GM21825 (cell line): Measurements from ENCODE around the gene BRINP3.
"Not testable (repeated sequence)": the region's sequence is repeated elsewhere in the genome, so short reads cannot be mapped to it uniquely, and the experiment has no call there.

Experiments
- ATAC-seq: cut with Tn5 transposase; IDR thresholded peaks from one replicate; pipeline ENCODE4 v1.9.1; 2021; ENCODE audit warnings: mild to moderate bottlenecking, moderate library complexity; ENCODE audit not compliant: unreplicated experiment

The BRINP3 gene

DNA sequence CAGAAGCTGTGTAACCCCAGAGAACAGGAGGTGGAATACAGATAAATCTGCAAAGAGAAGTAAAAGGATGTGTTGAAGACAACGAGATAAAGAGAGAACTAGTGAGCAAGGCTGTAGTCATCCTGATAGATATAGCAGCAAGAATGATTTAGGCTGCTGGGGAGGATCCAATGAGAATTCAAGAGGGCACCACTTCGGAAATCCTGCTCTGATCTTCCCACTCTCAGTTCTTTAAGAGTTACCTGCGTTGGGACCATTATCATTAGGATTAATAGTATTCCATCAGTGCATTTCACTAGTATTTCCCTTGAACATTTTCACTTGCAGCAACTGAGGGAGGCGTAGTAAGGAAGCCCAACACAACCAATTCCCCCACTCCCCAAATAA, at the start of gene BRINP3:
Gene BRINP3 (minus strand): TSS at position 103 of the 387 bp plus-strand sequence.
- ATAC-seq = no peak

DNA sequence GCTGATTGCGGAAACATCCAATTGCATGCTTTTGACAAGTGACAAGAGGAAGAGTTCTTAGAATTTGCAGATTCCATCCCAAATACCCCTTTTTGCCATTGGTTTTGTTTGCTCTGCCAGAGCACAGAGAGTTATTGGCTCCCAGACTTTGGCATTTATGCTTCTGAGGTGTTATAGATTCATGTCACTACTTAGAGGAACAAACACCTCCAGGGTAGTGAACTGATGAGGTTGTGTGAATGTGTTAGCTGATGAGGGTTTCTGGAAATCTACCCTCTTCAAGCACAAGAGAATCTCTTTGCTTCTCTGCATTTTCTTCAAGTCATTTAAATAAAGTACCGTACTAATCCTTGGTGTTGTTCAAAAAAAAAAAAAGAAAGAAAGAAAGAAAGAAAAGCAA, 33.9 kb upstream of the BRINP3 start:
- ATAC-seq = no peak

DNA sequence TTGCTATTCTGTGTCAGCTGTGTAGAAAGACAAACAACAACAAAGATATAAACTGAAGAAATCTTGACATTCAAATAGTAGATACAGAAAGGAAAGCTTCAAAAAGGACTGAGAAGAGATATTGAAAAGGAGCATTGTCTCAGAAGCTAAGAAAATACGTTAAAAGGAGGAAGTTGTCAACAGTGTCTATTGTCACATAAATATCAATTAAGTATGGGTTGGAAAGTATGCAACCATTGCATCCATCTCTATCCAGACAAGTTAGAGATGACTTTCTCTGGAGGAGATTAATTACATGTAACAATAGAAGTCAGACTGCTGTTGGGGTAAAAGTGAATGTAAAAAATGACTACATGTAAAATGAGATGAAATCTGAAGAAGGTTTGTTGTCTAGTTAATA, 29.7 kb upstream of the BRINP3 start:
- ATAC-seq = no peak

DNA sequence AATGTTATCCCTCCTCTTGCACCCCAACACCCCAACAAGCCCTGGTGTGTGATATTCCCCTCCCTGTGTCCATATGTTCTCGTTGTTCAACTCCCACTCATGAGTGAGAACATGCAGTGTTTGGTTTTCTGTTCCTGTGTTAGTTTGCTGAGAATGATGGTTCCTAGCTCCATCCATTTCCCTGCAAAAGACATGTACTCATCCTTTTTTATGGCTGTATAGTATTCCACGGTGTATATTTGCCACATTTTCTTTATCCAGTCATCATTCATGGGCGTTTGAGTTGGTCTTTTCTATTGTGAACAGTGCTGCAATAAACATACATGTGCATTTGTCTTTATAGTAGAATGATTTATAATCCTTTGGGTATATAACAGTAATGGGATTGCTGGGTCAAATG, 26.9 kb upstream of the BRINP3 start:
- ATAC-seq = not testable (repeated sequence)

DNA sequence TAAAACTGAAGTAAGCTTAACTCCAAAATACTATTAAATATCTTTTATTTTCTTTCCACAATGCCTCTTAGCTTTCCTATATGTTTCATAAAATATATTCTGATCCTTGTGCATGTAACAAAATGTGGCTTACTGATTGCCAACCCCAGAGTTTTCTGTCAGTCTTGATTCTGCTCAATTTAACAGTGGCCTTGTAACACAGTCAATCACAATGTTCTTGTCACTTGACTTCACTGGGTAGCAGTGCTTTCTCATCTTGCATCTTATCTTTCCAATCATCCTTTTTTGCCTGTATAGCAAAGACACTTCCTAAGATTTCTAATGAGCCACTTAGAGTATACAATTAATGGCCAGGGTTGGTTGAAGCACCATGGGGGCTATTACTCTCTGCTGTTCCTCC, 19.9 kb upstream of the BRINP3 start:
- ATAC-seq = no peak

DNA sequence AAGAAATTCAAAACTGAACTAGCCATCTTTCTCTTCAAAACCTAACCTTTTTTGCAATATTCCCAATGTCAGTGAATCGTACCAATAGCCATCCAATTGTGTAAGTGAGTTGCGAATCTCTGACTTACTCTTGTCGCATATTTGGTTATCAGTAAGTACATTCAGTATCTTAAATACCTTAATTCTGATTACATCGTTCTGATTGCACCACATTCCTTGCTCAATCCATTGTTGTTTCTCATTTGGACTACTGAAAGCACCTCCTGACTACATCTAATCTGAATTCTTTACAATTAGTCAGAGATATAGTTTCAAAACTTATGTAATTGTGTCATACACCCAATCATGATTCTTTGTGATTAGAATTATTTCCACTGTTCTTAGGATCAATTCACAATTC, 16.8 kb upstream of the BRINP3 start:
- ATAC-seq = no peak

DNA sequence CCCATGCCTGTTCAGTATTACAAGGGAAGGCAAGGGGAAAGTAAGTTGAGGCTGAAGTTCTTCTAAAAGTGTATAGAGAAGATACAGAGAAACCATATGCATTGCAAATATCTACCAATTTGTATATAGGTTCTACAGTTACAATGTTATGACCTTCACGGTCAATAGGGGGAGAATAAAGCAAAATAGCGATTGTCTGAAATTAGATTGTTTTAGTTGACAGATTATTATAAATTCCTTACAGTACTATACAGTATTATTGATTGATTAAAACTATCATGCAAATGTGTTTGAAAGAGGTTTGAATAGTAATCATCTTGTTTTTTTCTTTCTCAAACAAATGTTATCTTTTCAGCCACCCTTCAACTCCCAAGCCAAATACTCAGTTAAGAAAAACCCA, 13.7 kb upstream of the BRINP3 start:
- no peak for ATAC-seq

DNA sequence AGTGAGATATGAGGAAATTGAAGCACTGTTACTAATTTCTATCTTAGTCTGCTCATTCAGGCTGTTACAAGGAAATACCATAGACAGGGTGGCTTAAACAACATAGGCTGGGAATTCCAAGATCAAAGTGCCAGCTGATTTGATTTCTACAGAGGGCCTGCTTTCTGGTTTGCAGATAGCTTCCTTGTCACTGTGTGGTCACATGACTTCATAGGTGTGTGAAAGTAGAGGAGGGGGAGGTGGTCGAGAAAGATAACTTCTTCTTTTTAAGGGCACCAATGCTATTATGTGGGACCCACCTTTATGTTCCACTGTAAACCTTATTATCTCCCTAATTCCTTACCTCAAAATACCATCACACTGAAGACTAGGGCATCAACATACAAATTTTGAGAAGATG, 6.4 kb upstream of the BRINP3 start:
- ATAC-seq = no peak

DNA sequence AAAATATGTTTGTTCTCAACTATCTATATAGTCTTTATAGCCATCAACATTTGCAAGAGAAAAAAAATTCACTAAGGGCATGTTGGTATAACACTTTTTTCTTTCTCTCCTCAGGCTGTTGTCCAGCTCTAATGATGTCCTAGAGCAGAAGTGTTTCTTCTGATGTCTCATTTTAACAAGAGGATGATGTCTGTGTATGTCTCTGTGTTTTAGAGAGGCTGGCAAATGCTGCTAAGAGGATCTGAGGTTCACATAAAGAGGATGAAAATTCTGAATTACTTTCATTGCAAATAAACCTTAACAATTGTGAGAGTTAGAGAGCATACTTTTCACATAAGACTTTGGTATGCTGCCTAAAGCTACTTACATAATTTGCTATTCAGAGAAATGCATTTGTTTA, 2.6 kb upstream of the BRINP3 start:
- ATAC-seq = no peak

DNA sequence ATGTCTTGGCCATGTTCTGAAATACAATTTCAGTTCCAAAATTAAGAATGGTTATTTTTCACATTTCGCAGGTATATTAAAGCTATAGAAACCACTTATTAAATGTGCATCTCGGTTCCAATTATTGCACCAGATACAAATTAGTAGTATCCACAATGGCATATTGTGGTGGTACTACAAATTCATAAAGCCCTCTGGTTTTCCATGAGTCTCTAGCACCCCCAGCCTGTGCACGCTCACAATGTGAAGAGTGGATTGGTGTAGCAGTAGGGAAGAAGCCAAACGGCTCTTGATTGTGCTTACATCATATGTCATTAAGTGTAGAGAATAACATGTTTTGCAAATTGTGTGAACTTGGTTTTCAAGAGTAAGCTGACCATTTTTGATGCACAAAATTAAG, 1.9 kb upstream of the BRINP3 start:
- no peak for ATAC-seq

DNA sequence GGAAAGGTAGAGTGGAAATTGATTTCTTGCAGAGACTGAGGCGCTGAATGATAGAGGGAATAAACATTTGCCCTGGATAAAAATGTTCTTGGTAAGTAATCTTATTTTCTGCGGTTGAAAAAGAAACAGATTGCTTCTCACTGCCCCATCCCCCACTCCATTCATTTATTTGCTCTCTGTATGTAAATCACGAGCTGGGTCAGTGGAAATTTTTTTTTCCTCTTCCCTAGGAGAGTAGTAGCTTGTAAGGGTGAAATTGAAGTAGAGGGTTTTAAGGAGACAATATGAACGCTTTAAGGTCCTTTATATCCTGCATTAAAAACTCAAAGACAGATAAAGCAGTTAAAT, 1.4 kb upstream of the BRINP3 start:
- no peak for ATAC-seq

DNA sequence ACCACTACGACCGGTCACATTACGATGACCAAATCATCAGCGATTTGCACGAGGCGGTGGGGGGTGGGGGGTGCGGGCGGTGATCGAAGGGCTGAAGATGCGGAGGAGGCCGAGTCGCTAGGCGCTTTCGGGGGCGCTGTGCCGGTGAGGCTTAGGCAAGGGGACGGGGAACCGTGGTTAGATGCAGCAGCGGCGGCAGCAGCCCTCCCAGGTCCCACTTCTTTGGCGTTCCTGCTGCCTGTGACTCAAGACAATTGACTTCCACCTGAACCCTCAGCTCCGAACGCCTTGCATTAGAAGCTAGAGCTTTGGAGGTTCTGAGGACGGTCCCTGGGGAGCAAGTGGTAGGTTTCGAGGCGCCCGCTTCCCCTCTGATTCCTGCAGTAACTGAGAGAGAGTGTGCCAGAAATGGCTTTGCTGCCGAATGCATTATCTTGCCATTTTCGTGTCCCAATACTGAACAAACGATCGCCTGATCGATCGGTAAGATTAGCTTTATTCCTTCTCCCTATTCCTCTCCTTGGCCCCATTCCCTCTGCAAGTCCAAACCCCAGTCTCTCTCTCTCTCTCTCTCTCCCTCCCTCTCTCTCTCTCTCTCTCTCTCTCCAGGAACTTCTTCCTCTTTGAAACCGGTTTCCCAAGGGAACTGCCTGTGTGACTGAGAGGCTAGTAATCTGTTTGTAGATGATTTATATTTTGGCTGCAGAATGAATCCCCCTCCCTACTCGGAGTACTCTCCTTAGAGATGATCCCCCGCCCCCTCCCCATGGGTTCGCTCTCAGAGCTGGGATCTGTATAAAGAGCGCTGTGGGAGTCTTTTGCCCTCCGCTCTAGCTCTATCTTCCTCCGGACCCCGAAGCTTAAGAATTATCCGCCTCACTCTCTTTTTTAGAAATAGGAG, 735 bp upstream of the BRINP3 start:
- peak; percentile 50 for ATAC-seq

DNA sequence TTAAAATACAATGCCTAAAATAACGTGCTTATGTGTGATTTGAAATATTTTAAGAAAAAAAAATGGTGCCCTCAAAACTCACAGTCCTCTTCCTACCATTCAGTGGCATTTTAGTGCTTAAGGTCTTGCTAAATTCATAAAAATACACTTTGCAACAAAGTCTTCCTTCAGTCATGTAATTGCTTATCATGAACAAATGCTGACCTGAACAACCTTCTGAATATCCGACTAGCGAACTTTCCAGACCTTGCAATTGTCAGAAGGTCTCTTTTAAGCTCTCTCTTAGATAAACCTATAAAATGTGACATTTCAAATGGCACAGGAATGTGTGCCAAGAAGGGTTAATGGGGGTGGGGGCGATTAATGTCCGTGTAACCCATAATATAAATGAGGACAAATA, 858 bp downstream of the BRINP3 start:
- ATAC-seq = no peak

DNA sequence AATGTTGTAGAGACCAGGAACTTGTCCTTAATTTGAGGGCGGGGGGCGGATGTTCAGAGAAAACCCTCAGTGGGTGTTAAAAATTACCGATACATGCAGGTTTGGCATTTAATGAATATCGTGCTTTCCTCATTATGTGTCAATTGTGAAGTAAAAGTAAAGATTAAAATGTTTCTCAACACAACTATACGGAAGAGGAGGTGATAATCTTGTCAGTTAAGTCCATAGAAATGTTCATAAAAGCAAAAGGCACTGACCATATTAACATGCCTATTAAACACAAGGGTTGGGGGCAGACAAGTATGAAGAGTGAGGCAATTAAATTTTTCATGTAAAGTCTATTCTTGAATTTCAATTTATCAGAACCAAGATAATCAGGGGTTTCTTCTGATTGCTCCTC, 1.3 kb downstream of the BRINP3 start:
- ATAC-seq = no peak

DNA sequence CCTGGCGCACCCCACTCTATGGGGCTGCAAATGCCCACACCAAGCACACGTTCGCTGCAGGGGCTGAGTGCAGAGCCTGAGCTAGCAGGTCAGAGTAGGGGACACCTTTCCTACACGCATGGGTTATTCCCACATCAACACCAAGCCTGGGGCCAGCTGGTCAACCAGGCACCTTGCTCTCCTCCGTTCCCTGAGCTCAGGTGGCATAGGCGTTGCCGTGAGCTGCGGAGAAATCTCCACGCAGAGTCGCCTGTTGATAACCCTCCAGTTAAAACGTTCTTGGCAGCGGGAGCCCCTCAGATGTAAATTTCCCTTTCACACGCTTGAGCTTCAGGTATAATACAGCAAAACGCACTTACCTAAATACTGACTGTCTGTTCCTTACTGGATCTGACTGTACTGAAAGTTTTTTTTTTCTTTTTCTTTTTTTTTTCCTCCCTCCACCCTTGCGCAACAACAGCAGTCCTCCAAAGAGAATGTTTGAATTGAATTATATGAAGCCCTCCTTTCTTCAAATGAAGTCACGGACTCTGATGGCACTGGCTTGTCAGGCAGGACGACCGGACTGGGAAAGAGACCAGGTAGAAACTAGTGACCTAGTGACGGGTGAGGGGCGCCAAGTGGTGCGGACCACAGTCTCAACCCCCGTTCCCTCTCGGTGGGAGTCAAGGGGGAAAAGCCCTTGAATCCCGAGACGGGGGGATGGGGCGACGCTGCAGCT, 2.1 kb downstream of the BRINP3 start:
- ATAC-seq = no peak

DNA sequence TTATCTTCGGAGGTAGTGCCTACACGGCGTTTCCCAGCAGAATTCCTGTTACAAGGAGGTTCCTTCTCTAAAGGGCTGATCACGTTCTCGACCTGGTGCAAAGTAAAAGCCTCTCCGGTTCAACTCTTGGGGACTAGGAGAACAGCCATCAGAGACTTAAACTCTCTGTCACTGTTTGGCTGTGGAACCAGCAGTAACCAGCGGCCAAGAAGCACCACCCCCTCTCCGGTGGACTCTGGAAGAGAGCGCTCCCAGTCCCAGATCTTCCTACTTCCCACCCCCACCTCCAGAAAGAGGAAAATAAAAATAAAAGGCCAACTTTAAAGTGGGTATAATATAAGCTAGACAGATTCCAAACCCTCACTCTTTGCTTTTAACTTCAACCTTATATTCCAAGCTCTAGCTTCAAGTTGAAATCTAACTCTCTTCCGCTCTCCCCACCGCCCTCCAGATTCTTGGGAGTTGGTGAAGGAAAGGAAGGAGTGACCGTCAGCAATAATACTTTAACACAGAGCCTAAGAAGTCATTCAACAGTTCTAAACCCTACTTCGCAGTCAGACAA, 2.9 kb downstream of the BRINP3 start:
- ATAC-seq = no peak

DNA sequence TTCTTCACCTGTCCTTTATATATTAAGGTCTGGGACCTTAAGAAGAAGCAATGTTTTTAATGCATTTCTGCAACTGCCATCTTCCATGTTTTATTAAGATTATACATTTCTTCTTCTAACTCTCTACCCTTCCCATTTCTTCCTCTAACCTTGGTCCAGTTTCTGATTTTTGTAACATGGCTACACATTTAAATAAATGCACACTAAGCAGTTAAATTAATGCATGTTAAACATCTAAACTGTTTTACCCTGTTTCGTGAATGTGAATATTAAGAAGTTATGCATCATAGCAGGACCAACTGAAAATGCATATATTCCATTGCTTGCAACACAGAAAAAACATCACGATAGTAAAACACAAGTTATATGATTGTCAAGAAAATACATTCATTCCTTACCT, 3.7 kb downstream of the BRINP3 start:
- no peak for ATAC-seq

DNA sequence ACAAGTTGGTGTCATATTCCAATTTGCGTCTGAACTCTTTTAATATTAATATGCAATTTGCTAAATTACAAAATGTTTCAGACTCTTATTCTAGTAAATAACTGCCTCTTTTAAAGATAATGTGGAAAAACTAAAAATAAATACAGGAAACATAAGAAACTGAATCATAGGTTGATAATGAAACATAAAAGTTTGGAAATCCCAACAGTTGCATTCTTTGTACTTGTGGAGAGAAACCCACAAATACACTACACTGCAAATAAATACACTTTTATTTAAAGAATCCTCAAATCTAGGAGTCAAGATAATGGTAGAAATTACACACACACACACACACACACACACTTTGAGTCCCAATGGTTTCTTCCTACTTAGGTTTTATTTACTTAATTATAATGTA, 5.2 kb downstream of the BRINP3 start:
- no peak for ATAC-seq

DNA sequence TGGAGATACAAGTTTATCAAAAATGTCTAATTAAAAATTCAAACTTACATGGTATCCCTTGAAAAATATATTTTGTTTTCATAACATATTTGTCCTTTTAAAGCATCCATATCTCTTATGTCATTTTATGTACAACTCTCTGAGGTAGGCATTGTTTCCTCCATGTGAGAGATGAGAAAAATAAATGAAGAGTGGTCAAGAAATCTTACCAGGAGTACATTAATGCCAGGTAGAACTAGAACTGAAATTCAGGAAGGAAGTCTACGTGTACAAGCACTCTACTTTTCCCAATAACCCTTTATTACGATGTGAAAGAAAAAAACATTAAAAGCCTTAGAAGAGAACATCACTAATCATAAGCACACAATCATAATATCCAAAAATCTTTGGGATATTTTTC, 5.6 kb downstream of the BRINP3 start:
- no peak for ATAC-seq

DNA sequence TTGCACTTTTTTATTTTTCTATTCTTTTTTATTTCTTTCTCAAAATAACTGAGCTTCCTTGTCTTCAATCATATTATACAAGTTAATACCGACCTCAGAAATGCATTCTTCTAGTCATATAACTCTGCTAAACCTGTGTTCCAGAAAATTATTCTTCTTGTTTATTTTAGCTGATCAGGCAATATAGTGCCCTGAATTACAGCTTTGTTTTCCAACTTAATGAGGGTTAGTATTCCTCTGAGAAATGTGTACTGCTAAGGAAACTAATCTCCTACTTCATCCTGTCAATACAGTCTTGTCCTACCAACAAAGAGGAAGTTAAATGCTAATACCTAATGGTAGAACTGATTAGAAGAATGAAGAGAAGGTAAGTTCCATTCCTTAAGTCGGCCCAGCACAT, 13.0 kb downstream of the BRINP3 start:
- ATAC-seq = no peak

DNA sequence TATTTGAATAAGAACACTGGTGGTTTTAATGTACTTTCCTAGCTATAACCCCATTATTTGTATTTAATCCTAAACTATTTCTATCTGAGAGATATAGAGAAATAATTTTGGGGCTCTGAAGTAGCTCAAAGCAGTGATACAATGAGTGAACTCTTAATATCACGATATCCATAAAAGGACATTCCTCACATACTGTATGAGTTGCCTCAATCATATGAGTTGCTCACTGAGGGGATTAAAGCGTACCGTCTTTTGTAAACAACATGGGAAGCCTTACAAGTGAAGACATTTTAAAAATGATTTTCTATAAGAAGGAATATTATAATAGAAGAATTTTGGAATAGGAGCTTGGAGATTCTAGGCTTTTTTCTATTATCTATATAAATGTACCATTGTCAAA, 21.5 kb downstream of the BRINP3 start:
- ATAC-seq = no peak

DNA sequence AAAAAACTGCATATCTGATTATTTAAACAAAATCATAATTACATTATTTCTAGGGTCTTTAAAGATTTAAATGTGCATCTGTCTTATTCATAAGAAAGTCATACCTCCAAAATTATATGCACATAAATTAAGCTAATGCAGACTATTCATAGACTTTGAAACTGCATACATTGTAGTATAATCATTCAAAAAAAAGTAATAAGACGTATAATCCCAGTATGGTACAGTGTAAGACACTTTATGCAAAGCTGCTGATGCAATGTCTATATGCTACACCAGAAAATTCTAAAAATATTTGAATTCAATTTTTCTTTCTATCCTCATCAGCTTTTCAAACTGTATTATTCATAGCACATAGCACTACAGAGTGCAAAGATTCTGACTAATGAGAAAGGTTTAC, 22.0 kb downstream of the BRINP3 start:
- ATAC-seq = no peak
